Calu3 (cell line): Measurements from ENCODE around the gene LRP8. TPM values are rescaled to one million over a fixed set of nuclear protein-coding genes. Genes with fewer than 3 reads are reported as not detected.

Experiments
- BruUV-seq: library from RNA; stranded (reverse); fragments of 400-500 nt; replicated peaks from 2 replicates; lab custom pipeline; 2021; lab: Mats Ljungman, UMichigan
- CTCF ChIA-PET: fragments of 300-600 bp; sonication (Branson Sonifier 250); formaldehyde crosslinking; loops from one replicate; lab custom pipeline; 2022; ENCODE audit warnings: antibody characterized with exemption; lab: Charles Lee
- DNase-seq: peaks from one replicate; pipeline ENCODE4 v3.0.0; 2022
- H3K27ac Mint-ChIP-seq: one replicate; pipeline ENCODE4 v1.8.0; 2022; ENCODE audit warnings: mixed read lengths; ENCODE audit not compliant: unreplicated experiment
- H3K27me3 Mint-ChIP-seq: one replicate; pipeline ENCODE4 v1.8.0; 2022; ENCODE audit warnings: mixed read lengths; ENCODE audit not compliant: unreplicated experiment
- H3K36me3 Mint-ChIP-seq: one replicate; pipeline ENCODE4 v1.8.0; 2022; ENCODE audit warnings: mild to moderate bottlenecking, moderate library complexity, mixed read lengths; ENCODE audit not compliant: insufficient read depth, unreplicated experiment
- H3K4me1 Mint-ChIP-seq: one replicate; pipeline ENCODE4 v1.8.0; 2022; ENCODE audit warnings: mild to moderate bottlenecking, low read depth, mixed read lengths; ENCODE audit not compliant: unreplicated experiment
- H3K4me3 Mint-ChIP-seq: one replicate; pipeline ENCODE4 v1.8.0; 2022; ENCODE audit warnings: mild to moderate bottlenecking, low read depth, moderate library complexity, mixed read lengths; ENCODE audit not compliant: unreplicated experiment
- H3K9me3 Mint-ChIP-seq: one replicate; pipeline ENCODE4 v1.8.0; 2022; ENCODE audit warnings: low read depth, mixed read lengths; ENCODE audit not compliant: unreplicated experiment
- intact Hi-C: fragments of 100-400 bp; cut with micrococcal nuclease; formaldehyde crosslinking; loops from one replicate; pipeline ENCODE4 v1.10.0; 2022; ENCODE audit not compliant: unreplicated experiment
- total RNA-seq: library from RNA; stranded (reverse); gene quantifications from 2 replicates; pipeline ENCODE4 v1.2.3, GENCODE V29; 2022
- TF ChIP-seq, protein P1 (sequence below): fragments of 200-600 bp; IDR thresholded peaks from one replicate; pipeline ENCODE4 v1.8.0; 2022; ENCODE audit warnings: antibody characterized with exemption; ENCODE audit not compliant: unreplicated experiment

Gene LRP8
- total RNA-seq, 1 experiment from 2014 or later = 104 TPM

GRCh38 chr1:53310847-53311681 lies 16.8 kb downstream of the LRP8 start:
- no peak for DNase-seq
- Mint-ChIP-seq H3K9me3 (no peaks in the 10 kb centered on the region), H3K27me3 (no peaks in the 10 kb centered on the region), H3K4me3 (no peak overlapping the region), H3K27ac (no peak overlapping the region), H3K36me3 (peaks cover 20% of the 10 kb centered on the region), H3K4me1 (no peaks in the 10 kb centered on the region)
- CTCF ChIA-PET = no interaction called here
- TF ChIP-seq, protein P1, sequence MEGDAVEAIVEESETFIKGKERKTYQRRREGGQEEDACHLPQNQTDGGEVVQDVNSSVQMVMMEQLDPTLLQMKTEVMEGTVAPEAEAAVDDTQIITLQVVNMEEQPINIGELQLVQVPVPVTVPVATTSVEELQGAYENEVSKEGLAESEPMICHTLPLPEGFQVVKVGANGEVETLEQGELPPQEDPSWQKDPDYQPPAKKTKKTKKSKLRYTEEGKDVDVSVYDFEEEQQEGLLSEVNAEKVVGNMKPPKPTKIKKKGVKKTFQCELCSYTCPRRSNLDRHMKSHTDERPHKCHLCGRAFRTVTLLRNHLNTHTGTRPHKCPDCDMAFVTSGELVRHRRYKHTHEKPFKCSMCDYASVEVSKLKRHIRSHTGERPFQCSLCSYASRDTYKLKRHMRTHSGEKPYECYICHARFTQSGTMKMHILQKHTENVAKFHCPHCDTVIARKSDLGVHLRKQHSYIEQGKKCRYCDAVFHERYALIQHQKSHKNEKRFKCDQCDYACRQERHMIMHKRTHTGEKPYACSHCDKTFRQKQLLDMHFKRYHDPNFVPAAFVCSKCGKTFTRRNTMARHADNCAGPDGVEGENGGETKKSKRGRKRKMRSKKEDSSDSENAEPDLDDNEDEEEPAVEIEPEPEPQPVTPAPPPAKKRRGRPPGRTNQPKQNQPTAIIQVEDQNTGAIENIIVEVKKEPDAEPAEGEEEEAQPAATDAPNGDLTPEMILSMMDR = no peak
- BruUV-seq = no TSS peak
- intact Hi-C loops = no loop called here

DNA sequence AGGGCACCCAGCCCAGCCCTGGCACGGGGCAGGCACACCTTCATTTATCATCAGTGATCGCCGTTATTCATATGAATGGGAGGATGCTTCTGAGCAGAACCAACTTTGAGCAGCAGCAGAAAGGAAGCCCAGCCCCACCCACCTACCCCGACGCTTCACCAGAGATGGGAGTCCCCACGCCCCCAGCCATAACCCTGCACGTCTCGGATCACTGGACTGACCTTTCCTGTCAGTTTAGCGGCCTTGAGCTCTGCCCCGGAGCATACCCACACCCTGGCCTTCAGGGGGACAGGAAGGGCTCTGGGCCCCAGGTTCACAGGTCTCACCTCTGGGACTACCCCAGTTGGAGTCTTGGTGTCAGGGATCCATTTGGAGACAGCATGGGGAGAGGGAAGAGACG lies 18.1 kb downstream of the LRP8 start:
- H3K36me3 Mint-ChIP-seq = peaks cover 16% of the 10 kb centered on the region
- intact Hi-C loops = no loop called here
- H3K27me3 Mint-ChIP-seq = no peaks in the 10 kb centered on the region
- H3K4me3 Mint-ChIP-seq = no peak overlapping the region
- H3K9me3 Mint-ChIP-seq = no peaks in the 10 kb centered on the region
- TF ChIP-seq, protein P1 = no peak
- BruUV-seq = no TSS peak
- CTCF ChIA-PET = no interaction called here
- DNase-seq = no peak
- H3K27ac Mint-ChIP-seq = no peak overlapping the region
- no peaks in the 10 kb centered on the region for H3K4me1 Mint-ChIP-seq

DNA sequence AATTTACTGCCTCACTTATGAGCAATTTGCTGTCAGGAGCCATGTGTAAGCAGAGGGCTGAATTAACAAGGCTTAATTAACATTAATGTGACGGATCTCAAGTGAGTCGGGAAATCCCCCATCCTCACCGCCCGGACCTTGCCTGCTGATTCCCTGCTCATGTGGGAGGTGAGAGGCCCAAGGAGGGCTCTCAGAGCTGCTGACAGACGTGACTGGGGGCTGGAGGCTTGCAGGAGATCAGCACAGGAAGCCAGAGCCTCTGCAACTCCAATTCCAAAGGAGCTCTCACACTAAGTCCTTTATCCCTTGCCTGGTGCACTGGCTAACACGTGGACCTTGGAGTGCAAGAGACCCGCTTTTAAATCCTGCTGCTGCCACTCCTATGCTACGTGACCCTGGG lies 19.4 kb downstream of the LRP8 start:
- intact Hi-C loops = no loop called here
- Mint-ChIP-seq H3K36me3 (peaks cover 12% of the 10 kb centered on the region), H3K9me3 (no peaks in the 10 kb centered on the region), H3K4me3 (no peak overlapping the region), H3K4me1 (no peaks in the 10 kb centered on the region), H3K27ac (no peak overlapping the region), H3K27me3 (no peaks in the 10 kb centered on the region)
- BruUV-seq = no TSS peak
- no peak for DNase-seq
- TF ChIP-seq, protein P1 = no peak
- CTCF ChIA-PET = no interaction called here

GRCh38 chr1:53307037-53307436 lies 20.8 kb downstream of the LRP8 start:
- H3K36me3 Mint-ChIP-seq = peaks cover 8% of the 10 kb centered on the region
- CTCF ChIA-PET = interaction anchor here (1.1 kb wide), 1 partner anchor 29 kb away, joined by 6 read pairs; no protein-coding TSS in a partner anchor

More at GRCh38 chr1:53307037-53307436, 20.8 kb downstream of the LRP8 start:
- intact Hi-C loops = no loop called here
- no peak overlapping the region for H3K4me3 Mint-ChIP-seq
- no peak for DNase-seq
- no peaks in the 10 kb centered on the region for H3K9me3 Mint-ChIP-seq
- TF ChIP-seq, protein P1 = no peak
- H3K4me1 Mint-ChIP-seq = no peaks in the 10 kb centered on the region
- no peak overlapping the region for H3K27ac Mint-ChIP-seq
- H3K27me3 Mint-ChIP-seq = no peaks in the 10 kb centered on the region
- no TSS peak for BruUV-seq
